D341Med (cell line): ENCODE data around the gene NRXN3.

Experiments
- DNase-seq: peaks from one replicate; pipeline ENCODE4 v3.0.0; 2012; ENCODE audit warnings: low spot score

NRXN3 gene

GRCh38 chr14:79246173-79246572 lies 1076.0 kb downstream of the NRXN3 start:
- no peak for DNase-seq

GRCh38 chr14:79248126-79248525 lies 1078.0 kb downstream of the NRXN3 start:
- DNase-seq = no peak

GRCh38 chr14:79248771-79249170 lies 1078.6 kb downstream of the NRXN3 start:
- DNase-seq = no peak

- DNase-seq = no peak
These were observed 1081.1 kb downstream of the NRXN3 start for GRCh38 chr14:79251278-79251677.

GRCh38 chr14:79253576-79253975 lies 1083.4 kb downstream of the NRXN3 start:
- no peak for DNase-seq

- no peak for DNase-seq
These were observed 1084.0 kb downstream of the NRXN3 start for GRCh38 chr14:79254069-79254775.

- DNase-seq = peak; percentile 28
These were observed 1086.2 kb downstream of the NRXN3 start for GRCh38 chr14:79256380-79256779.

GRCh38 chr14:79260406-79260805 lies 1090.2 kb downstream of the NRXN3 start:
- DNase-seq = no peak

- DNase-seq = no peak
These were observed 1095.3 kb downstream of the NRXN3 start for GRCh38 chr14:79265366-79265946.

- DNase-seq = no peak
These were observed 1100.2 kb downstream of the NRXN3 start for GRCh38 chr14:79270361-79270760.

GRCh38 chr14:79271122-79271521 lies 1100.9 kb downstream of the NRXN3 start:
- no peak for DNase-seq

GRCh38 chr14:79274641-79275291 lies 1104.6 kb downstream of the NRXN3 start:
- DNase-seq = no peak

GRCh38 chr14:79275292-79275655 lies 1105.1 kb downstream of the NRXN3 start:
- DNase-seq = no peak

- DNase-seq = peak; percentile 22
These were observed 1108.2 kb downstream of the NRXN3 start for GRCh38 chr14:79278286-79278797.

- DNase-seq = peak; percentile 91
These were observed 1108.8 kb downstream of the NRXN3 start for GRCh38 chr14:79278798-79279644.

GRCh38 chr14:79279645-79280597 lies 1109.7 kb downstream of the NRXN3 start:
- DNase-seq = peak; percentile 29

GRCh38 chr14:79281244-79282152 lies 1111.3 kb downstream of the NRXN3 start:
- no peak for DNase-seq

- no peak for DNase-seq
These were observed 1114.4 kb downstream of the NRXN3 start for GRCh38 chr14:79284621-79285020.

- DNase-seq = no peak
These were observed 1115.1 kb downstream of the NRXN3 start for GRCh38 chr14:79285263-79285662.

- no peak for DNase-seq
These were observed 1117.8 kb downstream of the NRXN3 start for GRCh38 chr14:79287976-79288375.
